SH-SY5Y (cell line): ENCODE data around the gene RGS14.

Experiments
- GATA2 ChIP-seq: IDR thresholded peaks from 2 replicates; pipeline ENCODE4 v1.6.1; 2011; ENCODE audit warnings: mild to moderate bottlenecking, low read depth, low read length
- GATA3 ChIP-seq: IDR thresholded peaks from 2 replicates; pipeline ENCODE4 v1.6.1; 2011; ENCODE audit warnings: low read depth, mild to moderate bottlenecking, low read length, moderate library complexity

GRCh38 chr5:177389241-177390169, 31.8 kb downstream of the RGS14 start:
- no peak for TF ChIP-seq GATA3
- no peak for TF ChIP-seq GATA2
